Measurements from ENCODE around the gene PLXNB1. TPM values are rescaled to one million over a fixed set of nuclear protein-coding genes. Genes with fewer than 3 reads are reported as not detected.
A peak's percentile ranks its signal among the peaks of the same experiment; 100 is the strongest.

The PLXNB1 gene
- total and polyA plus RNA-seq, 12 donors = 27.7 to 135 (median 32.4) TPM

GRCh38 chr3:48436477-48436787 is 6.5 kb upstream of the PLXNB1 start:
- Histone ChIP-seq H3K4me1 (peaks cover 0 to 31% (median 20%) of the 10 kb centered on the region in 9 donors), H3K9me3 (no peaks in the 10 kb centered on the region), H3K36me3 (peaks cover 0 to 33% (median 10%) of the 10 kb centered on the region in 9 donors), H3K4me3 (no peak overlapping the region), H3K27ac (peak overlapping the region in 1 of 10 donors; percentile 7), H3K27me3 (no peaks in the 10 kb centered on the region)
- ATAC-seq (no peak), DNase-seq (no peak)
- intact Hi-C loops (cut with DNase I) = loop anchor here in 9 of 10 donors (1.0 to 10.0 kb wide), 11 partner anchors 34 to 242 kb away; no protein-coding TSS in a partner anchor
- TF ChIP-seq CTCF (IDR thresholded peaks at IDR 0.05) = no peak
- 72 to 94% methylated on average over 1 of the region's 1 CpG for WGBS, 2 donors

GRCh38 chr3:48435774-48436476 is 6.0 kb upstream of the PLXNB1 start:
- Histone ChIP-seq H3K9me3 (no peaks in the 10 kb centered on the region), H3K27ac (peak overlapping the region in 1 of 10 donors; percentile 7), H3K4me3 (no peak overlapping the region), H3K4me1 (peaks cover 0 to 26% (median 15%) of the 10 kb centered on the region in 9 donors), H3K27me3 (no peaks in the 10 kb centered on the region), H3K36me3 (peaks cover 0 to 32% (median 10%) of the 10 kb centered on the region in 9 donors)
- 45 to 51% methylated on average over 7 of the region's 7 CpGs for WGBS, 2 donors
- intact Hi-C loops (cut with DNase I) = loop anchor here (1.0 to 10.0 kb wide), 12 partner anchors 33 to 241 kb away; no protein-coding TSS in a partner anchor
- ATAC-seq (peak in 7 of 8 donors; percentile 42 to 65 (median 58)), DNase-seq (peak; percentile 81 to 88)
- peak; percentile 98 to 100 (median 99) for TF ChIP-seq CTCF (IDR thresholded peaks at IDR 0.05)

- TF ChIP-seq CTCF (IDR thresholded peaks at IDR 0.05) = no peak
- no peaks in the 10 kb centered on the region for H3K9me3 ChIP-seq
- 88 to 92% methylated on average over 4 of the region's 4 CpGs for WGBS, 2 donors
- peaks cover under 1 to 26% (median 13%) of the 10 kb centered on the region in 9 donors for H3K4me1 ChIP-seq
- intact Hi-C loops (cut with DNase I) = loop anchor here in 7 of 10 donors (2.0 to 10.0 kb wide), 7 partner anchors 32 to 240 kb away; no protein-coding TSS in a partner anchor
- H3K27ac ChIP-seq = no peak overlapping the region
- H3K36me3 ChIP-seq = peaks cover 0 to 32% (median 10%) of the 10 kb centered on the region in 9 donors
- no peak overlapping the region for H3K4me3 ChIP-seq
- no peaks in the 10 kb centered on the region for H3K27me3 ChIP-seq
- DNase-seq (no peak), ATAC-seq (no peak)
Observed at GRCh38 chr3:48435223-48435595, 5.3 kb upstream of the PLXNB1 start.

GRCh38 chr3:48434591-48435222 is 4.8 kb upstream of the PLXNB1 start:
- Histone ChIP-seq H3K27me3 (no peaks in the 10 kb centered on the region), H3K27ac (peak overlapping the region in 1 of 10 donors; percentile 6), H3K36me3 (peaks cover 0 to 32% (median 10%) of the 10 kb centered on the region in 9 donors), H3K4me1 (peaks cover 5 to 32% (median 17%) of the 10 kb centered on the region in 9 donors), H3K4me3 (no peak overlapping the region), H3K9me3 (no peaks in the 10 kb centered on the region)
- no peak for ATAC-seq
- no peak for DNase-seq
- intact Hi-C loops (cut with DNase I) = loop anchor here in 8 of 10 donors (2.0 to 10.0 kb wide), 7 partner anchors 32 to 240 kb away; no protein-coding TSS in a partner anchor
- TF ChIP-seq CTCF (IDR thresholded peaks at IDR 0.05) = no peak
- WGBS, 2 donors = 68 to 70% methylated on average over 15 of the region's 15 CpGs

All from heart right ventricle (tissue), 16 donors.